ENCODE results near the gene GAD2.

Gene GAD2

GRCh38 chr10:26177341-26177740, 39.2 kb upstream of the GAD2 start:
- TF ChIP-seq POLR2AphosphoS5 (IDR thresholded peaks at IDR 0.05; ENCODE audit: low read depth, low read length) (no peak), TAF1 (IDR thresholded peaks at IDR 0.05; ENCODE audit: borderline replicate concordance, insufficient read depth, low read length) (no peak), REST (IDR thresholded peaks at IDR 0.05; ENCODE audit: insufficient read depth in 1 of 2, low read depth in 2 of 2, low read length in 2 of 2) (no peak), FOXP2 (optimal IDR thresholded peaks at IDR 0.05; ENCODE audit: borderline replicate concordance, extremely low read depth, extremely low read length, insufficient read depth) (no peak), SIN3A (IDR thresholded peaks at IDR 0.05; ENCODE audit: borderline replicate concordance, insufficient read depth, low read length) (no peak)

- TF ChIP-seq REST (IDR thresholded peaks at IDR 0.05; ENCODE audit: insufficient read depth in 1 of 2, low read depth in 2 of 2, low read length in 2 of 2) (no peak), TAF1 (IDR thresholded peaks at IDR 0.05; ENCODE audit: borderline replicate concordance, insufficient read depth, low read length) (no peak), FOXP2 (optimal IDR thresholded peaks at IDR 0.05; ENCODE audit: borderline replicate concordance, extremely low read depth, extremely low read length, insufficient read depth) (no peak), POLR2AphosphoS5 (IDR thresholded peaks at IDR 0.05; ENCODE audit: low read depth, low read length) (no peak), SIN3A (IDR thresholded peaks at IDR 0.05; ENCODE audit: borderline replicate concordance, insufficient read depth, low read length) (no peak)
Observed at GRCh38 chr10:26194275-26194674, 22.3 kb upstream of the GAD2 start.

GRCh38 chr10:26197248-26197647, 19.3 kb upstream of the GAD2 start:
- no peak for TF ChIP-seq REST (IDR thresholded peaks at IDR 0.05; ENCODE audit: insufficient read depth in 1 of 2, low read depth in 2 of 2, low read length in 2 of 2)
- no peak for TF ChIP-seq POLR2AphosphoS5 (IDR thresholded peaks at IDR 0.05; ENCODE audit: low read depth, low read length)
- no peak for TF ChIP-seq SIN3A (IDR thresholded peaks at IDR 0.05; ENCODE audit: borderline replicate concordance, insufficient read depth, low read length)
- no peak for TF ChIP-seq FOXP2 (optimal IDR thresholded peaks at IDR 0.05; ENCODE audit: borderline replicate concordance, extremely low read depth, extremely low read length, insufficient read depth)
- TF ChIP-seq TAF1 (IDR thresholded peaks at IDR 0.05; ENCODE audit: borderline replicate concordance, insufficient read depth, low read length) = no peak

- TF ChIP-seq SIN3A (IDR thresholded peaks at IDR 0.05; ENCODE audit: borderline replicate concordance, insufficient read depth, low read length) (no peak), REST (IDR thresholded peaks at IDR 0.05; ENCODE audit: insufficient read depth in 1 of 2, low read depth in 2 of 2, low read length in 2 of 2) (no peak), POLR2AphosphoS5 (IDR thresholded peaks at IDR 0.05; ENCODE audit: low read depth, low read length) (no peak), FOXP2 (optimal IDR thresholded peaks at IDR 0.05; ENCODE audit: borderline replicate concordance, extremely low read depth, extremely low read length, insufficient read depth) (no peak), TAF1 (IDR thresholded peaks at IDR 0.05; ENCODE audit: borderline replicate concordance, insufficient read depth, low read length) (no peak)
Observed at GRCh38 chr10:26198119-26198518, 18.5 kb upstream of the GAD2 start.

GRCh38 chr10:26199841-26200240, 16.7 kb upstream of the GAD2 start:
- TF ChIP-seq POLR2AphosphoS5 (IDR thresholded peaks at IDR 0.05; ENCODE audit: low read depth, low read length) = no peak
- no peak for TF ChIP-seq SIN3A (IDR thresholded peaks at IDR 0.05; ENCODE audit: borderline replicate concordance, insufficient read depth, low read length)
- TF ChIP-seq FOXP2 (optimal IDR thresholded peaks at IDR 0.05; ENCODE audit: borderline replicate concordance, extremely low read depth, extremely low read length, insufficient read depth) = no peak
- TF ChIP-seq REST (IDR thresholded peaks at IDR 0.05; ENCODE audit: insufficient read depth in 1 of 2, low read depth in 2 of 2, low read length in 2 of 2) = no peak
- TF ChIP-seq TAF1 (IDR thresholded peaks at IDR 0.05; ENCODE audit: borderline replicate concordance, insufficient read depth, low read length) = no peak
